Type B pancreatic cell (in vitro differentiated cells): ENCODE results near the gene CNN1. TPM values are rescaled to one million over a fixed set of nuclear protein-coding genes. Genes with fewer than 3 reads are reported as not detected.

Experiments
- DNase-seq: peaks from one replicate; pipeline ENCODE4 v3.0.0; 2021; ENCODE audit warnings: mixed read lengths; ENCODE audit not compliant: unreplicated experiment; ENCODE audit errors: extremely low spot score
- H3K27ac Mint-ChIP-seq: 2 replicates; pipeline ENCODE4 v1.8.0; 2021; ENCODE audit warnings: mild to moderate bottlenecking, mixed read lengths
- H3K27me3 Mint-ChIP-seq: 2 replicates; pipeline ENCODE4 v1.8.0; 2021; ENCODE audit warnings: mixed read lengths
- H3K36me3 Mint-ChIP-seq: 2 replicates; pipeline ENCODE4 v1.8.0; 2021; ENCODE audit warnings: mixed read lengths
- H3K4me1 Mint-ChIP-seq: one replicate; pipeline ENCODE4 v1.8.0; 2021; ENCODE audit warnings: mixed read lengths; ENCODE audit not compliant: unreplicated experiment
- H3K4me3 Mint-ChIP-seq: 2 replicates; pipeline ENCODE4 v1.8.0; 2021; ENCODE audit warnings: mild to moderate bottlenecking, mixed read lengths
- H3K9me3 Mint-ChIP-seq: 2 replicates; pipeline ENCODE4 v1.8.0; 2021; ENCODE audit warnings: mixed read lengths
- total RNA-seq: library from RNA; stranded (reverse); gene quantifications from 2 replicates; pipeline ENCODE4 v1.2.1, GENCODE V29; 2021; ENCODE audit warnings: low replicate concordance
- TF ChIP-seq, protein P1 (sequence below): fragments of 200-600 bp; sonication (generic); conservative IDR thresholded peaks from 2 replicates; pipeline ENCODE4 v1.5.0; 2021; ENCODE audit warnings: antibody characterized with exemption, mild to moderate bottlenecking

CNN1 gene
- total RNA-seq, 1 donor from 2014 or later = 7.9 TPM

DNA sequence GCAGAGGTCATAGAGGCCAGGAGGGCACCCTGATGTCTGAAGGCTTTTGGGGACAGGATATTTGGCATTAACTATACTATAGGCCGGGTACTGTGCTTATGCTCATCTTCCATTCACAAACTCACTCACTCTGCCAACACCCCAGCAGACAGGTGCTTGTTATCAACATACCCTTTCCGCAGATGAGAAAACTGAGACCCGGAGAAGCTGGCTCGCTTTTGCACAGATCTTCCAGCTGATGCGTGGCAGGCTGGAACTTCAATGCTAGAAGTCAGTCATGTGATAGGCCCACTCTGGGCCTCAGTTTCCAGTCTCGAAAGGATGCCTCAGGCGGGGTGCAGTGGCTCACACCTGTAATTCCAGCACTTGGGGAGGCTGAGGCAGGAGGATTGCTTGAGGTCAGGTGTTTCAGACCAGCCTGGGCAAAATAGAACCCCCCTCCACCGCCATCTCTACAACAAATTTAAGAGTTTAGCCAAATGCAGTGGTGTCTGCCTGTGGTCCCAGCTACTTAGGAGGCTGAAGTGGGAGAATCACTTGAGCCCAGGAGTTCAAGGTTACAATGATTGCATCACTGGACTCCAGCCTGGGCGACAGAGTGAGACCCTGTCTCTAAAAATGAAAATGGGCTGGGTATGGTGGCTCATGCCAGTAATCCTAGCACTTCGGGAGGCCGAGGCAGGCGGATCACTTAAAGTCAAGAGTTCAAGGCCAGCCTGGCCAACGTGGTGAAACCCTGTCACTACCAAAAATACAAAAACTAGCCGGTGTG, 9.5 kb downstream of the CNN1 start:
- Mint-ChIP-seq H3K36me3 (no peaks in the 10 kb centered on the region), H3K27ac (no peak overlapping the region), H3K4me3 (no peak overlapping the region), H3K27me3 (peaks cover 3% of the 10 kb centered on the region), H3K4me1 (no peaks in the 10 kb centered on the region), H3K9me3 (no peaks in the 10 kb centered on the region)
- no peak for DNase-seq
- TF ChIP-seq, protein P1, sequence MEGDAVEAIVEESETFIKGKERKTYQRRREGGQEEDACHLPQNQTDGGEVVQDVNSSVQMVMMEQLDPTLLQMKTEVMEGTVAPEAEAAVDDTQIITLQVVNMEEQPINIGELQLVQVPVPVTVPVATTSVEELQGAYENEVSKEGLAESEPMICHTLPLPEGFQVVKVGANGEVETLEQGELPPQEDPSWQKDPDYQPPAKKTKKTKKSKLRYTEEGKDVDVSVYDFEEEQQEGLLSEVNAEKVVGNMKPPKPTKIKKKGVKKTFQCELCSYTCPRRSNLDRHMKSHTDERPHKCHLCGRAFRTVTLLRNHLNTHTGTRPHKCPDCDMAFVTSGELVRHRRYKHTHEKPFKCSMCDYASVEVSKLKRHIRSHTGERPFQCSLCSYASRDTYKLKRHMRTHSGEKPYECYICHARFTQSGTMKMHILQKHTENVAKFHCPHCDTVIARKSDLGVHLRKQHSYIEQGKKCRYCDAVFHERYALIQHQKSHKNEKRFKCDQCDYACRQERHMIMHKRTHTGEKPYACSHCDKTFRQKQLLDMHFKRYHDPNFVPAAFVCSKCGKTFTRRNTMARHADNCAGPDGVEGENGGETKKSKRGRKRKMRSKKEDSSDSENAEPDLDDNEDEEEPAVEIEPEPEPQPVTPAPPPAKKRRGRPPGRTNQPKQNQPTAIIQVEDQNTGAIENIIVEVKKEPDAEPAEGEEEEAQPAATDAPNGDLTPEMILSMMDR = no peak

DNA sequence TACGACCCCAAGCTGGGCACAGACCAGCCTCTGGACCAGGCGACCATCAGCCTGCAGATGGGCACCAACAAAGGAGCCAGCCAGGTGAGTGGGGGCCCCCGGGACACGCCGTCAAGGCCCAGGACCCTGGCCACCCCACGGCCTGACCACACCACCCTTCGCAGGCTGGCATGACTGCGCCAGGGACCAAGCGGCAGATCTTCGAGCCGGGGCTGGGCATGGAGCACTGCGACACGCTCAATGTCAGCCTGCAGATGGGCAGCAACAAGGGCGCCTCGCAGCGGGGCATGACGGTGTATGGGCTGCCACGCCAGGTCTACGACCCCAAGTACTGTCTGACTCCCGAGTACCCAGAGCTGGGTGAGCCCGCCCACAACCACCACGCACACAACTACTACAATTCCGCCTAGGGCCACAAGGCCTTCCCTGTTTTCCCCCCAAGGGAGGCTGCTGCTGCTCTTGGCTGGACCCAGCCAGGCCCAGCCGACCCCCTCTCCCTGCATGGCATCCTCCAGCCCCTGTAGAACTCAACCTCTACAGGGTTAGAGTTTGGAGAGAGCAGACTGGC, 10.8 kb downstream of the CNN1 start:
- Mint-ChIP-seq H3K9me3 (no peaks in the 10 kb centered on the region), H3K27ac (no peak overlapping the region), H3K4me3 (no peak overlapping the region), H3K36me3 (no peaks in the 10 kb centered on the region), H3K27me3 (peaks cover 3% of the 10 kb centered on the region), H3K4me1 (no peaks in the 10 kb centered on the region)
- TF ChIP-seq, protein P1 = no peak
- no peak for DNase-seq

DNA sequence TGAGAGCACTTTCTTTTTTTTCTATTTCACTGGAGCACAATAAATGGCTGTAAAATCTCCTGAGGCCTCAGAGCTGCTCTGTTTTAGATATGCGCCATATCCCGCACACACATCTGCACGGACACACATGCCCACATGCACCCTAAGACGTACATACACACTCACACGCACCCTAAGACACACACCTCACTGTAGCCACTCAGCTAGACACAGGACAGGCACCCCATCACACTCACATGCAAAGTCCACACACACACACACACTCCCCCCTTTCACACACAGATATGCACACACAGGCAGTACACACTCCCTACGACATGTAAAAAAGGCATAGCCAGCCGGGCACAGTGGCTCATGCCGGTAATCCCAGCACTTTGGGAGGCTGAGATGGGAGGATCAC, 11.6 kb downstream of the CNN1 start:
- DNase-seq = no peak
- Mint-ChIP-seq H3K9me3 (no peaks in the 10 kb centered on the region), H3K4me3 (no peak overlapping the region), H3K4me1 (no peaks in the 10 kb centered on the region), H3K36me3 (no peaks in the 10 kb centered on the region), H3K27me3 (no peaks in the 10 kb centered on the region), H3K27ac (peak overlapping the region; percentile 63)
- TF ChIP-seq, protein P1 = no peak

DNA sequence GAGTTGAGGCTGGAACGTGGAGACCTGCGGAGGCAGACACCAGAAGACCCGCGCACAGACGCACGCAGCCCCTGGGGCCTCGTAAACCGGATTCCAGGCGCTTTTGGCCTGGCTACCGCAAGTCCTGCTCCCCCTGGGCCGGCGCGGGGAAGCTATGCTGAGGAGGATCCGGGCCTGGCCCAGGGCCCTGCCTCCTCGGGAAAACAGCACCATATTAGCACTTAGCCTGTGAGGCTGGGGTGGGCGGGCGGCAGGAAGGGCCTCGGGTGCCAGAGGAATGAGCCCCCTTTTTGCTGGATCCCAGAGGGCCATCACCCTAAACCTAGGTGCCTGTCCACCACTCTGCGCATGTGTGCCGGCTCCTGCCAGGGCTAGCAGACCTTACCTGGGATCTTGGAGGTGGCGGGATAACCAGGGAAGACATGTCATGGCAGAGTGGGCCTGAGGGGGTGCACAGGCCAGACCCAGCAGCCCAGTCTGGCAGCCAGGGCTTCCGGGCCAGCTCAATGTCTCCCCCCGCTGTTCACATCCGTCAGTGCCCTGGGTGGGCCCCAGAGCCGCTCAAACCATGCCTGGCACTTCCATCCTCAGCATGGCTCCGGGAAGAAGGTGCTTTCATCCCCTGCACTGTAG, 13.1 kb downstream of the CNN1 start:
- no peak for DNase-seq
- no peak overlapping the region for H3K27ac Mint-ChIP-seq
- H3K36me3 Mint-ChIP-seq = peaks cover 4% of the 10 kb centered on the region
- peaks cover 3% of the 10 kb centered on the region for H3K4me1 Mint-ChIP-seq
- TF ChIP-seq, protein P1 = peak; percentile 59
- no peaks in the 10 kb centered on the region for H3K9me3 Mint-ChIP-seq
- H3K4me3 Mint-ChIP-seq = no peak overlapping the region
- no peaks in the 10 kb centered on the region for H3K27me3 Mint-ChIP-seq

DNA sequence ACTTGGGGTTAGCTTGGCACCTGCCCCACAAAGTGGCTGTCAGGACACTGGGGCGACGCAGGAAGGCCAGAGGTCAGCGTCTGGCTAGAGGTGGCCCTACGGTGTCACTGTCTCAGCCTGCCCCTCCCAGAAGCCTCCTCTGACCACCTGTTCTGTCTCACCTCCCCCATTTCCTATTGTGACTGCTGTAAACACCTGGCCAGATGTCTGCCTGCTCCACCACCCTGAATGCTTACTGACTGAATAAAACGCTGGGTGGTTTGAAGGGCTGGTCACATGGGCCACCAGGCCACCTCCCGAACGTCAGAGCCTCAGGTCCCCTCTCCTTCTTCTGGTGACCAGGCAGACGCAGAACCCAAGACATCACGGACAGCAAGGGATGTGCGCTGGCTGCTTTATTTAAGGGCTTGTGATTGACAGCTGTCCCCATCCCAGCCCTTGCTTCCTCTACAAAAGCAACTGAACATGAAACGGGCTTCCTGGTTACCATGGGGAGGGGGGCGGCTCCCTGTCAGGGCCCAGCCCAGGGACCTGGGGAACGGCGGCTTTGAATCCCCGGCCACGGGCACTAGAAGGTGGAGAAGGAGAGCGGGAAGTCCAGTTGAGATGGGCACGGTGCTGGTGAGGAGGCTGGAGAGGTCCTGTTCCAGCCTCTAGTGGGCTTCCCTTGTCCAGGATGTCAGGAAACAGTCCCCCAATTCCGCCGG, 14.2 kb downstream of the CNN1 start:
- TF ChIP-seq, protein P1 = no peak
- Mint-ChIP-seq H3K9me3 (no peaks in the 10 kb centered on the region), H3K27ac (no peak overlapping the region), H3K27me3 (no peaks in the 10 kb centered on the region), H3K4me1 (peaks cover 8% of the 10 kb centered on the region), H3K4me3 (no peak overlapping the region), H3K36me3 (peaks cover 4% of the 10 kb centered on the region)
- no peak for DNase-seq
